Naive B cell (primary cell): Measurements from ENCODE around the gene CASQ1. TPM values are rescaled to one million over a fixed set of nuclear protein-coding genes. Genes with fewer than 3 reads are reported as not detected.
A peak's percentile ranks its signal among the peaks of the same experiment; 100 is the strongest.

Experiments
- ATAC-seq, 2 donors: fragments of 150-1000 bp; cut with Tn5 transposase; 2 replicates each; pipeline ENCODE4 v1.10.0; 2021; ENCODE audit warnings: low read depth in 2 of 2, mild to moderate bottlenecking in 2 of 2, moderate library complexity in 2 of 2
- DNase-seq: peaks from one replicate; pipeline ENCODE4 v3.0.0; 2022
- H3K27ac Mint-ChIP-seq, 6 donors: one replicate each; pipeline ENCODE4 v1.8.0; 2020 to 2022; ENCODE audit warnings: mild to moderate bottlenecking in 6 of 6, mixed read lengths in 6 of 6, moderate library complexity in 5 of 6, inconsistent platforms in 2 of 6
- H3K27me3 Mint-ChIP-seq, 3 donors: one replicate each; pipeline ENCODE4 v1.8.0; 2021 to 2022; ENCODE audit warnings: mixed read lengths in 3 of 3, mild to moderate bottlenecking in 1 of 3
- H3K36me3 Mint-ChIP-seq, 2 donors: one replicate each; pipeline ENCODE4 v1.8.0; 2020 to 2022; ENCODE audit warnings: mixed read lengths in 2 of 2, inconsistent platforms in 1 of 2, mild to moderate bottlenecking in 1 of 2
- H3K4me1 Mint-ChIP-seq, 3 donors: one replicate each; pipeline ENCODE4 v1.8.0; 2020 to 2022; ENCODE audit warnings: mixed read lengths in 3 of 3, inconsistent platforms in 1 of 3, mild to moderate bottlenecking in 1 of 3, moderate library complexity in 1 of 3
- H3K4me3 Mint-ChIP-seq, 8 donors: one replicate each; pipeline ENCODE4 v1.8.0; 2020 to 2022; ENCODE audit warnings: mild to moderate bottlenecking in 8 of 8, mixed read lengths in 8 of 8, moderate library complexity in 8 of 8, inconsistent platforms in 2 of 8
- H3K9me3 Mint-ChIP-seq, 7 donors: one replicate each; pipeline ENCODE4 v1.8.0; 2020 to 2022; ENCODE audit warnings: mixed read lengths in 7 of 7, mild to moderate bottlenecking in 5 of 7, inconsistent platforms in 2 of 7, moderate library complexity in 1 of 7
- polyA plus RNA-seq, 6 donors: library from polyadenylated mRNA; unstranded; fragments of 300-500 nt; fragmentation: Illumina TruSeq; gene quantifications; one replicate each; pipeline ENCODE4 v1.2.3, GENCODE V29; 2021; ENCODE audit warnings: low read depth in 6 of 6

The CASQ1 gene
- polyA plus RNA-seq, 6 donors from 2014 or later, result not detected

- Mint-ChIP-seq H3K9me3 (no peaks in the 10 kb centered on the region), H3K4me1 (peaks cover 0 to 6% (median 5%) of the 10 kb centered on the region in 3 donors), H3K27ac (no peak overlapping the region), H3K27me3 (no peaks in the 10 kb centered on the region), H3K36me3 (no peaks in the 10 kb centered on the region), H3K4me3 (no peak overlapping the region)
- no peak for DNase-seq
- no peak for ATAC-seq
Measured at GRCh38 chr1:160194737-160195059, 4.3 kb downstream of the CASQ1 start.

GRCh38 chr1:160196143-160196542, 5.8 kb downstream of the CASQ1 start:
- ATAC-seq, result peak in 1 of 2 donors; percentile 46
- no peak for DNase-seq
- no peaks in the 10 kb centered on the region for H3K36me3 Mint-ChIP-seq
- no peak overlapping the region for H3K27ac Mint-ChIP-seq
- H3K4me3 Mint-ChIP-seq, result peak overlapping the region in 1 of 8 donors; percentile 11
- no peaks in the 10 kb centered on the region for H3K27me3 Mint-ChIP-seq
- peaks cover 0 to 15% (median 11%) of the 10 kb centered on the region in 3 donors for H3K4me1 Mint-ChIP-seq
- H3K9me3 Mint-ChIP-seq, result no peaks in the 10 kb centered on the region

GRCh38 chr1:160197231-160197630, 6.9 kb downstream of the CASQ1 start:
- no peak for ATAC-seq
- H3K36me3 Mint-ChIP-seq, result no peaks in the 10 kb centered on the region
- H3K4me1 Mint-ChIP-seq, result peaks cover under 1 to 19% (median 15%) of the 10 kb centered on the region in 3 donors
- no peaks in the 10 kb centered on the region for H3K9me3 Mint-ChIP-seq
- peak overlapping the region in 1 of 8 donors; percentile 48 for H3K4me3 Mint-ChIP-seq
- no peaks in the 10 kb centered on the region for H3K27me3 Mint-ChIP-seq
- peak overlapping the region in 1 of 6 donors; percentile 66 for H3K27ac Mint-ChIP-seq
- no peak for DNase-seq

- Mint-ChIP-seq H3K4me1 (peaks cover 20 to 31% (median 29%) of the 10 kb centered on the region in 3 donors), H3K27me3 (no peaks in the 10 kb centered on the region), H3K4me3 (no peak overlapping the region), H3K27ac (peak overlapping the region in 4 of 6 donors; percentile 2 to 80 (median 50)), H3K36me3 (no peaks in the 10 kb centered on the region), H3K9me3 (no peaks in the 10 kb centered on the region)
- DNase-seq, result no peak
- ATAC-seq, result no peak
Measured at GRCh38 chr1:160200786-160201185, 10.4 kb downstream of the CASQ1 start.

- Mint-ChIP-seq H3K4me3 (peak overlapping the region; percentile 80 to 97 (median 90)), H3K4me1 (peaks cover 50 to 64% (median 53%) of the 10 kb centered on the region in 3 donors), H3K9me3 (no peaks in the 10 kb centered on the region), H3K27ac (peak overlapping the region; percentile 91 to 99 (median 98)), H3K27me3 (no peaks in the 10 kb centered on the region), H3K36me3 (no peaks in the 10 kb centered on the region)
- DNase-seq (peak; percentile 80), ATAC-seq (peak; percentile 84 to 90)
Measured at GRCh38 chr1:160204526-160205241, 14.3 kb downstream of the CASQ1 start.

GRCh38 chr1:160205242-160206035, 15.1 kb downstream of the CASQ1 start, which contains the start of gene PEA15:
Gene PEA15, plus strand, starts transcription at chr1:160205384. Its CDS starts 6,161 bp downstream, at chr1:160211545.
- peak within 1 kb of the TSS; percentile 91 to 99 (median 98) for H3K27ac Mint-ChIP-seq
- H3K4me3 Mint-ChIP-seq, result peak within 1 kb of the TSS; percentile 85 to 97 (median 93)
- H3K4me1 Mint-ChIP-seq, result peaks cover 46 to 72% (median 57%) of the 10 kb centered on the region in 3 donors
- DNase-seq (peak; percentile 66), ATAC-seq (peak; percentile 45 to 51)
- H3K9me3 Mint-ChIP-seq, result no peaks in the 10 kb centered on the region
- H3K36me3 Mint-ChIP-seq, result no peaks in the 10 kb centered on the region
- H3K27me3 Mint-ChIP-seq, result no peaks in the 10 kb centered on the region

GRCh38 chr1:160206036-160206389, 15.6 kb downstream of the CASQ1 start:
- Mint-ChIP-seq H3K27me3 (no peaks in the 10 kb centered on the region), H3K4me3 (peak overlapping the region; percentile 85 to 97 (median 93)), H3K27ac (peak overlapping the region; percentile 91 to 98 (median 95)), H3K36me3 (no peaks in the 10 kb centered on the region), H3K9me3 (no peaks in the 10 kb centered on the region), H3K4me1 (peaks cover 41 to 70% (median 57%) of the 10 kb centered on the region in 3 donors)
- ATAC-seq, result peak; percentile 17 to 21
- peak; percentile 30 for DNase-seq

GRCh38 chr1:160206421-160207117, 16.2 kb downstream of the CASQ1 start:
- peak overlapping the region; percentile 77 to 98 (median 95) for H3K27ac Mint-ChIP-seq
- no peaks in the 10 kb centered on the region for H3K27me3 Mint-ChIP-seq
- no peaks in the 10 kb centered on the region for H3K36me3 Mint-ChIP-seq
- peak; percentile 12 to 20 for ATAC-seq
- H3K9me3 Mint-ChIP-seq, result no peaks in the 10 kb centered on the region
- DNase-seq, result peak; percentile 37
- peak overlapping the region; percentile 85 to 97 (median 93) for H3K4me3 Mint-ChIP-seq
- H3K4me1 Mint-ChIP-seq, result peaks cover 37 to 66% (median 57%) of the 10 kb centered on the region in 3 donors

- ATAC-seq (no peak), DNase-seq (no peak)
- Mint-ChIP-seq H3K4me3 (peak overlapping the region in 6 of 8 donors; percentile 70 to 97 (median 94)), H3K27ac (peak overlapping the region; percentile 77 to 98 (median 95)), H3K4me1 (peaks cover 36 to 64% (median 57%) of the 10 kb centered on the region in 3 donors), H3K36me3 (no peaks in the 10 kb centered on the region), H3K27me3 (no peaks in the 10 kb centered on the region), H3K9me3 (no peaks in the 10 kb centered on the region)
Measured at GRCh38 chr1:160207118-160207650, 16.8 kb downstream of the CASQ1 start.

GRCh38 chr1:160207771-160208556, 17.6 kb downstream of the CASQ1 start:
- ATAC-seq, result no peak
- DNase-seq, result no peak
- Mint-ChIP-seq H3K36me3 (peaks cover 2 to 3% of the 10 kb centered on the region in 2 donors), H3K9me3 (no peaks in the 10 kb centered on the region), H3K27ac (peak overlapping the region in 5 of 6 donors; percentile 14 to 98 (median 93)), H3K4me3 (peak overlapping the region in 3 of 8 donors; percentile 23 to 94 (median 25)), H3K27me3 (no peaks in the 10 kb centered on the region), H3K4me1 (peaks cover 36 to 64% (median 50%) of the 10 kb centered on the region in 3 donors)

- H3K27ac Mint-ChIP-seq, result peak overlapping the region in 5 of 6 donors; percentile 45 to 94 (median 85)
- no peaks in the 10 kb centered on the region for H3K27me3 Mint-ChIP-seq
- H3K4me1 Mint-ChIP-seq, result peaks cover 36 to 61% (median 50%) of the 10 kb centered on the region in 3 donors
- no peaks in the 10 kb centered on the region for H3K9me3 Mint-ChIP-seq
- peak overlapping the region in 2 of 8 donors; percentile 23 to 51 for H3K4me3 Mint-ChIP-seq
- ATAC-seq, result no peak
- no peak for DNase-seq
- H3K36me3 Mint-ChIP-seq, result peaks cover 7 to 11% of the 10 kb centered on the region in 2 donors
Measured at GRCh38 chr1:160208557-160209320, 18.4 kb downstream of the CASQ1 start.
